Heart right ventricle (tissue), 16 donors: Measurements from ENCODE around the gene CAMLG. TPM values are rescaled to one million over a fixed set of nuclear protein-coding genes. Genes with fewer than 3 reads are reported as not detected.
"Not testable (repeated sequence)": the region's sequence is repeated elsewhere in the genome, so short reads cannot be mapped to it uniquely, and the experiment has no call there.

ENCODE experiments used
- ATAC-seq, 8 donors: fragments of 200-7000 bp; cut with Tn5 transposase; one replicate each; pipeline ENCODE4 v1.9.1; 2020; ENCODE audit warnings: mild to moderate bottlenecking in 8 of 8, moderate library complexity in 8 of 8, moderate number of reproducible peaks in 1 of 8
- DNase-seq, 2 donors: peaks; one replicate each; pipeline ENCODE4 v3.0.0-alpha.2; 2020
- H3K27ac ChIP-seq, 10 donors: fragments of 200-600 bp; sonication (generic) in 2 of 10; one replicate each; pipeline versions ENCODE4 v1.5.0 to v1.8.0; 2020 to 2022; ENCODE audit warnings: mild to moderate bottlenecking in 3 of 10
- H3K27me3 ChIP-seq, 7 donors: fragments of 200-600 bp; one replicate each; pipeline ENCODE4 v1.8.0; 2021 to 2022; ENCODE audit warnings: mild to moderate bottlenecking in 2 of 7
- H3K36me3 ChIP-seq, 9 donors: fragments of 200-600 bp; sonication (generic) in 1 of 9; one replicate each; pipeline versions ENCODE4 v1.5.0 to v1.8.0; 2020 to 2022; ENCODE audit warnings: mild to moderate bottlenecking in 2 of 9
- H3K4me1 ChIP-seq, 9 donors: fragments of 200-600 bp; sonication (generic) in 1 of 9; one replicate each; pipeline versions ENCODE4 v1.5.0 to v1.8.0; 2020 to 2022; ENCODE audit warnings: mild to moderate bottlenecking in 4 of 9
- H3K4me3 ChIP-seq, 10 donors: fragments of 200-600 bp; sonication (generic) in 2 of 10; one replicate each; pipeline versions ENCODE4 v1.5.0 to v1.8.0; 2020 to 2022; ENCODE audit warnings: mild to moderate bottlenecking in 7 of 10, moderate library complexity in 2 of 10
- H3K9me3 ChIP-seq, 11 donors: fragments of 200-600 bp in 10 of 11; sonication (generic) in 2 of 11; one replicate each; pipeline versions ENCODE4 v1.5.0 to v1.8.0; 2013 to 2022; ENCODE audit warnings: mild to moderate bottlenecking in 2 of 11, control low read depth in 1 of 11, moderate library complexity in 1 of 11
- WGBS, 2 donors: extraction: QIAGEN DNeasy Blood & Tissue Kit; methylation state at CpG; one replicate each; pipeline ENCODE4 v1.1.7; 2013; ENCODE audit warnings: inconsistent platforms in 1 of 2; 5-methylcytosine and 5-hydroxymethylcytosine counted together
- intact Hi-C, 10 donors: fragments of 100-400 bp; cut with DNase I; formaldehyde crosslinking; loops; one replicate each; pipeline versions ENCODE4 v1.11.1 to v1.14.2; 2022
- long read RNA-seq, 3 donors: library from polyadenylated mRNA; unstranded; transcript quantifications; one replicate each; pipeline ENCODE4 v2.0.0, GENCODE V29; 2020 to 2021
- polyA plus RNA-seq, 2 donors: library from polyadenylated mRNA; stranded (reverse); fragments of 200-250 nt; gene quantifications; one replicate each; pipeline ENCODE4 v1.2.3, GENCODE V29; 2013
- total RNA-seq, 10 donors: library from RNA; stranded (reverse); fragmentation: NEBNext Ultra II Directional in 3 of 10; extraction: Animal tissue kit (Norgen Biotek cat#: 25700) in 3 of 10; gene quantifications; one replicate each; pipeline versions ENCODE4 v1.2.1 to v1.2.4, GENCODE V29; 2021 to 2023
- TF ChIP-seq, protein P1 (sequence below), 9 donors: fragments of 200-600 bp; sonication (generic) in 2 of 9; IDR thresholded peaks; one replicate each; pipeline versions ENCODE4 v1.5.0 to v1.8.0; 2021 to 2022; ENCODE audit warnings: antibody characterized with exemption in 9 of 9, mild to moderate bottlenecking in 5 of 9, moderate library complexity in 1 of 9
- donor health status: Arrhythmogenic right ventricular cardiomyopathy.
- donor health status: ischemic (EF 13 %, LVEDD 7.1; RV severe dilation, severe dysfunction).
- donor health status: healthy with polysubstance abuse.
- donor health status: DM: no; HTN: yes; CAD: no.
- donor health status: DM: no; HTN: no; CAD: no.
- donor health status: ischemic (EF 25% LVEDD 6.9; RV normal size, moderate dysfunction).
- donor health status: ischemic (EF 25% LVEDD 5.7; RV mildly dilated, moderate dysfunction).
- donor health status: healthy.
- donor health status: DM: yes; HTN: yes; CAD: no.
- donor health status: Ischemic cardiomyopathy.
- donor health status: ischemic (EF 35%, LVEDD 5.7; RV mildly dilated, moderate dysfunction).
- donor health status: nonischemic (EF 11% LVEDD 7.7; RV severe dilation, severe dysfunction).
- donor health status: DM: yes; HTN: yes; CAD: no.
- donor health status: PGD.
- donor health status: ischemic (EF 29% LVEDD 5.4; RV normal size, mild dysfunction).
- donor health status: nonischemic (EF 23%, LVEDD 6.1; RV moderate dilation, normal function).

The CAMLG gene
- 10 to 100 TPM; 14.6 to 22.1 (median 18.1) TPM for total RNA-seq
- polyA plus RNA-seq: 10 to 100 TPM; 18.2 to 21.8 TPM
- long read RNA-seq, donor 1, transcript CAMLG-201 (4 exons, 2,221 nt): major isoform, 14 of 26 reads
- long read RNA-seq, donor 1, partial matches to known transcripts: 2 of 26 reads
- long read RNA-seq, donor 1, other reads (novel, unspliced or antisense): 7 of 26 reads
- long read RNA-seq, donor 2, transcript CAMLG-201 (4 exons, 2,221 nt): major isoform, 27 of 34 reads
- long read RNA-seq, donor 2, partial matches to known transcripts: 1 of 34 reads
- long read RNA-seq, donor 2, other reads (novel, unspliced or antisense): 6 of 34 reads
- long read RNA-seq, donor 3, transcript CAMLG-201 (4 exons, 2,221 nt): major isoform, 33 of 44 reads
- long read RNA-seq, donor 3, partial matches to known transcripts: 1 of 44 reads
- long read RNA-seq, donor 3, other reads (novel, unspliced or antisense): 8 of 44 reads

DNA sequence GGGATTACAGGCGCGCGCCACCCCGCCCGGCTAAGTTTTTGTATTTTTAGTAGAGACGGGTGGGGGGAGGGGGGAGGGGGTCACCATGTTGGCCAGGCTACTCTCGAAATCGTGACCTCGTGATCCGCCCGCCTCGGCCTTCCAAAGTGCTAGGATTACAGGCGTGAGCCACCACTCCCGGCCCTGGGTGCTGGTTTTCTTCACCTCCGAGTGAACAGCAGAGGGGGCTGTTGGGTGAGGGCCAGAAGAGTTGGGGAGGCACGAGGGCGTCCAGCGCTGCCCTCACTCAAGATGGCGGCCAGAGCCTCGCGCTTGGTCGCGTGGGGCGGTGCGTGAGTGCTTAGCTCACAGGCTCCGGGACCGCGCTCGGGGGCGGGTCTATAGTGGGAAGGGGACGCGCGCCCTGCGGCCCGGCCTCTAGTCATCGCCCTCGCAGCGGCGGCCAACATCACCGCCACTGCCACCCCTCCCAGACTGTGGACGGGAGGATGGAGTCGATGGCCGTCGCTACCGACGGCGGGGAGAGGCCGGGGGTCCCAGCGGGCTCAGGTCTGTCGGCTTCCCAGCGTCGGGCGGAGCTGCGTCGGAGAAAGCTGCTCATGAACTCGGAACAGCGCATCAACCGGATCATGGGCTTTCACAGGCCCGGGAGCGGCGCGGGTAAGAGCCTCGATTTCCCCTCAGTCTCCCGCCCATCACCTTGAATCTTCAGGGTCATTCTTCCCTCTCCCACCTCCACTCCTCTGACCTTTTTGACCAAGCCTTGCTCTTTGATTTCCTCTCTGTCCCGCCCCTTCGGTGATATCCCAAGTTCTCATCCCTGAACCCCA is at the start of gene CAMLG:
Gene CAMLG, plus strand, starts transcription at position 416 of the 830 bp plus-strand sequence. Its CDS starts 73 bp downstream, at position 489.
- Histone ChIP-seq H3K4me1 (peaks cover 0 to 38% (median 15%) of the 10 kb centered on the region in 9 donors), H3K4me3 (peak within 1 kb of the TSS; percentile 64 to 95 (median 80)), H3K9me3 (no peaks in the 10 kb centered on the region), H3K27me3 (no peaks in the 10 kb centered on the region), H3K36me3 (peaks cover 0 to 26% (median 0%) of the 10 kb centered on the region in 9 donors), H3K27ac (peak within 1 kb of the TSS; percentile 70 to 96 (median 90))
- TF ChIP-seq, protein P1, sequence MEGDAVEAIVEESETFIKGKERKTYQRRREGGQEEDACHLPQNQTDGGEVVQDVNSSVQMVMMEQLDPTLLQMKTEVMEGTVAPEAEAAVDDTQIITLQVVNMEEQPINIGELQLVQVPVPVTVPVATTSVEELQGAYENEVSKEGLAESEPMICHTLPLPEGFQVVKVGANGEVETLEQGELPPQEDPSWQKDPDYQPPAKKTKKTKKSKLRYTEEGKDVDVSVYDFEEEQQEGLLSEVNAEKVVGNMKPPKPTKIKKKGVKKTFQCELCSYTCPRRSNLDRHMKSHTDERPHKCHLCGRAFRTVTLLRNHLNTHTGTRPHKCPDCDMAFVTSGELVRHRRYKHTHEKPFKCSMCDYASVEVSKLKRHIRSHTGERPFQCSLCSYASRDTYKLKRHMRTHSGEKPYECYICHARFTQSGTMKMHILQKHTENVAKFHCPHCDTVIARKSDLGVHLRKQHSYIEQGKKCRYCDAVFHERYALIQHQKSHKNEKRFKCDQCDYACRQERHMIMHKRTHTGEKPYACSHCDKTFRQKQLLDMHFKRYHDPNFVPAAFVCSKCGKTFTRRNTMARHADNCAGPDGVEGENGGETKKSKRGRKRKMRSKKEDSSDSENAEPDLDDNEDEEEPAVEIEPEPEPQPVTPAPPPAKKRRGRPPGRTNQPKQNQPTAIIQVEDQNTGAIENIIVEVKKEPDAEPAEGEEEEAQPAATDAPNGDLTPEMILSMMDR (IDR thresholded peaks at IDR 0.05): peak; percentile 18 to 78 (median 66)
- ATAC-seq: peak; percentile 99 to 100 (median 100)
- WGBS, 2 donors: 1% methylated on average over 63 to 66 of the region's 66 CpGs
- peak; percentile 98 for DNase-seq
- intact Hi-C loops: loop anchor here in 6 of 10 donors (1.0 to 10.0 kb wide), 6 partner anchors 20 to 169 kb away; partner anchors contain the start of genes PCBD2 (in 4 of the 6), C5orf24 (in 1 of the 6) and DDX46 (in 1 of the 6)

DNA sequence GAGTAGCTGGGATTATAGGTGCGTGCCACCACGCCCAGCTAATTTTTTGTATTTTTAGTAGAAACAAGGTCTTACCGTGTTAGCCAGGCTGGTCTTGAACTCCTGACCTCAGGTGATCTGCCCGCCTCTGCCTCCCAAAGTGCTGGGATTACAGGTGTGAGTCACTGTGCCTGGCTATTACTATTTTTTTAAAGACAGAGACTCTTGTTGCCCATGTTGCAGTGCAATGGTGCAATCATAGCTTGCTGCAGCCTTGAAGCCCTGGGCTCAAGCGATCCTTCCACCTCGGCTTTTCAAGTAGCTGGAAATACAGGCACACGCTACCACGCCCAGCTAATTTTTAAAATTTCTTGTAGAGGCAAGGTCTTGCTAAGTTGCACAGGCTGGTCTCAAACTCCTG is 48.2 kb upstream of the CAMLG start:
- H3K27me3 ChIP-seq, H3K27ac ChIP-seq, ATAC-seq, H3K9me3 ChIP-seq, H3K4me3 ChIP-seq, DNase-seq, H3K4me1 ChIP-seq: not testable (repeated sequence)
- peaks cover 0 to 100% (median 76%) of the 10 kb centered on the region in 9 donors for H3K36me3 ChIP-seq
- 96 to 98% methylated on average over 8 of the region's 8 CpGs for WGBS, 2 donors
- intact Hi-C loops: loop anchor here in 1 of 10 donors (10.0 kb wide), 1 partner anchor 115 kb away; no protein-coding TSS in a partner anchor

DNA sequence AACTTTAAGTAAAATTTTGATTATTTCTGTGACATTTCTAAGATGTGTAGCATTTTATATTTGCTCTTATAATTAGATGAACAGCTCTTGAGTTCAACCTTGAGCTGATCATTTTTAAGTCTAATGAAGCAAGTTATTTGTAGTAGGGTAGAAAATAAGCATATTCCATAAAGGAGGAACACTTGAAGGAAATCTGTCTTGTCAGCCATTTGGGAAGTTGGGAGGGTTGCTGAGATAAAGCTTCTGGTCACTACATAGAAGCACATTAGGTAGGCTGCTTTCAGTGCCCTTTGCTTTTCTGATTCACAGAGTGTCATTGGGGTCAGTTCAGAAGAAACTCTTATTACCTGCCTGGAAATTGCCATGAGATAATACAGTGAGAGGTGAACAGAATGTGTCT is 45.6 kb upstream of the CAMLG start:
- ATAC-seq (no peak), DNase-seq (no peak)
- Histone ChIP-seq H3K27ac (no peak overlapping the region), H3K9me3 (no peaks in the 10 kb centered on the region), H3K4me1 (no peaks in the 10 kb centered on the region), H3K4me3 (no peak overlapping the region), H3K36me3 (peaks cover 0 to 100% (median 68%) of the 10 kb centered on the region in 9 donors), H3K27me3 (no peaks in the 10 kb centered on the region)
- TF ChIP-seq, protein P1 (IDR thresholded peaks at IDR 0.05): no peak
- intact Hi-C loops: loop anchor here in 1 of 10 donors (10.0 kb wide), 1 partner anchor 112 kb away; no protein-coding TSS in a partner anchor

DNA sequence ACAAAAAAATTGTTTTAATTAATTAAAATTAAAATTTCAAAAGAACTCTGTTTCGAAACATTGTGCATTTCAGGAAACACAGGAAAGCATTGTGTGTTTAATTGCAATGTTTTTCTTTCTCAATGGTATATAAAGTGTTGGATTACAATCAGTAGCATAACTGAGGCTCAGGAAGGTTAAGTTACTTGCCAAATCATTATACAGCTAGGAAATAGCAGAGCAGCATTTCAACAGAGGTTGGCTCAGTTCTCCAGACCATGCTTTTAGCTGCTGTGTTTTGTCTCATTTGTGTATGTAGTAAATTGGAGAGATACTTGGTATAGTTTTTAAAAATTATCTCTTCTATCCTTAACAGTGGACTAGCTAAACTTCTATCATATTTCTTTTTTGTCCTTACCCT is 30.0 kb upstream of the CAMLG start:
- TF ChIP-seq, protein P1 (IDR thresholded peaks at IDR 0.05): no peak
- no peaks in the 10 kb centered on the region for H3K27me3 ChIP-seq
- no peaks in the 10 kb centered on the region for H3K4me1 ChIP-seq
- H3K9me3 ChIP-seq: no peaks in the 10 kb centered on the region
- no peak overlapping the region for H3K4me3 ChIP-seq
- 94 to 95% methylated on average over 1 of the region's 1 CpG for WGBS, 2 donors
- no peak for DNase-seq
- peaks cover 0 to 100% (median 79%) of the 10 kb centered on the region in 9 donors for H3K36me3 ChIP-seq
- no peak overlapping the region for H3K27ac ChIP-seq
- ATAC-seq: no peak
- intact Hi-C loops: loop anchor here in 1 of 10 donors (10.0 kb wide), 1 partner anchor 66 kb away; no protein-coding TSS in a partner anchor
